Measurements from ENCODE around the gene SERTAD3.

DNA sequence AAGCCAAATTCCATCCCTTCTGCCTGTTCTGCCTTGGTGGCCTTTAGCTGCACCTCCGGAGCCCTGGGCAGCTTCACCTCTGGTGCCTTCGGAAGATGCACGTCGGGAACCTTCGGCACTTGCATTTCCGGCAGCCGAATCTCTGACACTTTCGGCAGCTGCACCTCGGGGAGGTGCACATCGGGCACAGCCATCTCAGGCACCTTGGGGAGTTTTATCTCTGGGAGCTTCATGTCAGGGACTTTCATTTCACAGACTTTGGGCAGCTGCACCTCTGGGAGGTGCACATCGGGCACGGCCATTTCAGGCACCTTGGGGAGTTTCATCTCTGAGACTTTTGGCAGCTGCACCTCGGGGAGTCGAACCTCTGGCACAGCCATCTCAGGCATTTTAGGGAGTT is 48.2 kb downstream of the SERTAD3 start:
- no peak for TF ChIP-seq POLR2A (IDR thresholded peaks at IDR 0.05; ENCODE audit: low read depth, low read length)
- TF ChIP-seq EZH2 (IDR thresholded peaks at IDR 0.05; ENCODE audit: borderline replicate concordance, low read depth, low read length, severe bottlenecking), result no peak

Measured in endothelial cell of umbilical vein (primary cell).